Measurements from ENCODE around the gene SIPA1L3. TPM values are rescaled to one million over a fixed set of nuclear protein-coding genes. Genes with fewer than 3 reads are reported as not detected.

SIPA1L3 gene
- total and polyA plus RNA-seq, 2 experiments from 2014 or later: 15.7 to 54.1 TPM

Small RNAs within 50 kb of the gene (small RNA-seq; reads per million reads assigned to genes)
- not detected for gene RN7SL663P (ENCODE audit: low replicate concordance)

Other genes with a start within 250 kb of the SIPA1L3 start
- gene ZNF607, start 187.4 kb upstream of the SIPA1L3 start, total RNA-seq (2014; rRNA removed; shearing (Covaris generic)): 9.0 and 11.4 TPM in 2 replicates
- 3.0 and 3.2 TPM in 2 replicates for gene ZNF607, start 187.4 kb upstream of the SIPA1L3 start, polyA plus RNA-seq (2016; fragmentation: Nextera tagmentation; extraction: Ambion mirVana)
- gene ZNF573, start 127.6 kb upstream of the SIPA1L3 start, total RNA-seq (2014; rRNA removed; shearing (Covaris generic)): 7.7 and 13.2 TPM in 2 replicates
- 10.3 and 10.8 TPM in 2 replicates for gene ZNF573, start 127.6 kb upstream of the SIPA1L3 start, polyA plus RNA-seq (2016; fragmentation: Nextera tagmentation; extraction: Ambion mirVana)
- not detected in 2 replicates for gene WDR87, start 614 bp upstream of the SIPA1L3 start, total RNA-seq (2014; rRNA removed; shearing (Covaris generic))
- gene WDR87, start 614 bp upstream of the SIPA1L3 start, polyA plus RNA-seq (2016; fragmentation: Nextera tagmentation; extraction: Ambion mirVana): 0.02 TPM in 1 of 2 replicates, not detected in the other

All from GM23338 (cell line).